ENCODE data around the gene RD3L.
"Not testable (repeated sequence)": the region's sequence is repeated elsewhere in the genome, so short reads cannot be mapped to it uniquely, and the experiment has no call there.

The RD3L gene

GRCh38 chr14:103941973-103942736 lies at the start of gene RD3L:
Gene RD3L, minus strand, starts transcription at chr14:103942529. Its CDS starts 834 bp downstream, at chr14:103941695.
- DNase-seq, result no peak

- DNase-seq, result no peak
Observed at GRCh38 chr14:103989964-103990363, 47.6 kb upstream of the RD3L start.

GRCh38 chr14:103989034-103989433 lies 46.7 kb upstream of the RD3L start:
- no peak for DNase-seq

- DNase-seq, result no peak
Observed at GRCh38 chr14:103984196-103984595, 41.9 kb upstream of the RD3L start.

GRCh38 chr14:103980623-103981238 lies 38.4 kb upstream of the RD3L start:
- not testable (repeated sequence) for DNase-seq

GRCh38 chr14:103974575-103974974 lies 32.2 kb upstream of the RD3L start:
- no peak for DNase-seq

GRCh38 chr14:103973354-103973753 lies 31.0 kb upstream of the RD3L start:
- DNase-seq, result no peak

- no peak for DNase-seq
Observed at GRCh38 chr14:103969961-103970360, 27.6 kb upstream of the RD3L start.

GRCh38 chr14:103966631-103967030 lies 24.3 kb upstream of the RD3L start:
- DNase-seq, result no peak

- no peak for DNase-seq
Observed at GRCh38 chr14:103961928-103962578, 19.7 kb upstream of the RD3L start.

GRCh38 chr14:103960457-103961055 lies 18.2 kb upstream of the RD3L start:
- DNase-seq, result no peak

- no peak for DNase-seq
Observed at GRCh38 chr14:103949131-103949790, 6.9 kb upstream of the RD3L start.

GRCh38 chr14:103948442-103948841 lies 6.1 kb upstream of the RD3L start:
- DNase-seq, result no peak

- DNase-seq, result no peak
Observed at GRCh38 chr14:103946975-103947374, 4.6 kb upstream of the RD3L start.

- no peak for DNase-seq
Observed at GRCh38 chr14:103943673-103944072, 1.3 kb upstream of the RD3L start.

GRCh38 chr14:103941462-103941861 lies 867 bp downstream of the RD3L start:
- DNase-seq, result no peak

GRCh38 chr14:103935102-103935501 lies 7.2 kb downstream of the RD3L start:
- no peak for DNase-seq

GRCh38 chr14:103932791-103933490 lies 9.4 kb downstream of the RD3L start:
- DNase-seq, result no peak

- DNase-seq, result no peak
Observed at GRCh38 chr14:103931422-103931821, 10.9 kb downstream of the RD3L start.

GRCh38 chr14:103930051-103930604 lies 12.2 kb downstream of the RD3L start:
- no peak for DNase-seq

GRCh38 chr14:103928011-103928890 lies 14.1 kb downstream of the RD3L start, which contains the start of gene TDRD9:
Gene TDRD9, plus strand, starts transcription at chr14:103928456. Its CDS starts 54 bp downstream, at chr14:103928510.
- DNase-seq, result no peak

All from NCI-H774 (cell line).